K562 (cell line): ENCODE data around the gene JMJD1C. TPM values are rescaled to one million over a fixed set of nuclear protein-coding genes. Genes with fewer than 3 reads are reported as not detected.
A peak's percentile ranks its signal among the peaks of the same experiment; 100 is the strongest.

Experiments
- BCOR ChIP-seq: fragments of 450-650 bp; IDR thresholded peaks from 2 replicates; pipeline ENCODE4 v1.6.1; 2016
- CBFA2T2 ChIP-seq: fragments of 450-650 bp; conservative IDR thresholded peaks from 2 replicates; pipeline ENCODE4 v1.6.1; 2017; ENCODE audit warnings: mild to moderate bottlenecking
- CBFA2T3 ChIP-seq: fragments of 450-650 bp; IDR thresholded peaks from 2 replicates; pipeline ENCODE4 v1.6.1; 2017
- ETV5 ChIP-seq: sonication (generic); formaldehyde crosslinking; IDR thresholded peaks from 2 replicates; pipeline ENCODE4 v1.4.0; 2020; ENCODE audit warnings: low read depth, mild to moderate bottlenecking, missing genetic modification reagents
- MEF2A ChIP-seq: IDR thresholded peaks from 2 replicates; pipeline ENCODE4 v1.6.1; 2011; ENCODE audit warnings: low read depth, mild to moderate bottlenecking, low read length, moderate library complexity; ENCODE audit not compliant: control insufficient read depth
- MYNN ChIP-seq, 2 experiments: sonication (generic); formaldehyde crosslinking in 1 of 2; IDR thresholded peaks; 2 replicates each; pipeline versions ENCODE4 v1.5.0 to v1.6.1; 2016 to 2020; ENCODE audit warnings: antibody characterized with exemption in 1 of 2, missing genetic modification reagents in 1 of 2
- POLR2H ChIP-seq: IDR thresholded peaks from 2 replicates; pipeline ENCODE4 v1.6.1; 2016; ENCODE audit warnings: missing genetic modification characterization, low read depth, mild to moderate bottlenecking, control low read depth, missing compliant biosample characterization, moderate library complexity
- PTRF ChIP-seq: fragments of 450-650 bp; IDR thresholded peaks from 2 replicates; pipeline ENCODE4 v1.6.1; 2016; ENCODE audit warnings: mild to moderate bottlenecking, missing genetic modification characterization, missing compliant biosample characterization
- SAFB2 ChIP-seq: fragments of 200-400 bp; formaldehyde crosslinking; IDR thresholded peaks from 2 replicates; pipeline ENCODE4 v1.6.1; 2018; ENCODE audit warnings: borderline replicate concordance, low read length, low read depth, moderate library complexity; ENCODE audit not compliant: severe bottlenecking
- SIRT6 ChIP-seq: IDR thresholded peaks from one replicate; pipeline ENCODE4 v1.6.1; 2012; ENCODE audit warnings: low read depth, mild to moderate bottlenecking, control low read depth, inconsistent platforms, low read length, moderate library complexity
- SMARCE1 ChIP-seq: fragments of 450-650 bp; IDR thresholded peaks from 2 replicates; pipeline ENCODE4 v1.7.1; 2016; ENCODE audit warnings: mild to moderate bottlenecking
- SRF ChIP-seq, 2 experiments: fragments of 250-450, 450-650 bp in 1 of 2; sonication (Bioruptor Pico) in 1 of 2; sonication (generic) in 1 of 2; formaldehyde crosslinking; IDR thresholded peaks; 2 replicates each; pipeline versions ENCODE4 v1.5.0 to v1.5.1; 2020 to 2022; ENCODE audit warnings: mild to moderate bottlenecking in 1 of 2, missing genetic modification reagents in 1 of 2
- TAL1 ChIP-seq: fragments of 450-650 bp; IDR thresholded peaks from 2 replicates; pipeline ENCODE4 v1.6.1; 2016; ENCODE audit warnings: mild to moderate bottlenecking
- TBP ChIP-seq: optimal IDR thresholded peaks from 2 replicates; pipeline ENCODE3; 2011; ENCODE audit warnings: low read depth, low read length, improper control_type of control experiment
- ZEB2 ChIP-seq: fragments of 450-650 bp; IDR thresholded peaks from 2 replicates; pipeline ENCODE4 v1.6.1; 2016
- polyA plus RNA-seq, 8 experiments: library from polyadenylated mRNA; depleted of rRNA in 4 of 8; stranded (reverse) in 5 of 8; unstranded in 3 of 8; fragments of >200 nt; fragmentation: Nextera tagmentation in 2 of 8; fragmentation: Illumina TruSeq in 1 of 8; extraction: Ambion mirVana in 2 of 8; extraction: Trizol in 1 of 8; gene quantifications; 2 replicates each; pipeline versions ENCODE4 v1.2.1 to v1.2.3, GENCODE V29; 2011 to 2014; ENCODE audit warnings: inconsistent platforms in 1 of 8, missing spikeins in 1 of 8
- total RNA-seq, 7 experiments: library from RNA; depleted of rRNA in 6 of 7; stranded (reverse); fragments of >200 nt in 6 of 7; fragmentation: Illumina TruSeq in 2 of 7; extraction: Trizol in 2 of 7; gene quantifications; 2 replicates each; pipeline versions ENCODE4 v1.2.1 to v1.2.3, GENCODE V29; 2011 to 2021; ENCODE audit warnings: low replicate concordance in 1 of 7
- TF ChIP-seq, protein P1 (sequence below): sonication (generic); IDR thresholded peaks from 2 replicates; pipeline ENCODE4 v1.6.1; 2016
- TF ChIP-seq, protein P2 (sequence below), 2 experiments: fragments of 150-350 bp in 1 of 2; IDR thresholded peaks; 2 replicates each; pipeline ENCODE4 v1.6.1; 2012 to 2016; ENCODE audit warnings: low read depth in 2 of 2, low read length in 2 of 2, mild to moderate bottlenecking in 1 of 2, moderate library complexity in 1 of 2
- TF ChIP-seq, protein P3 (sequence below), 2 experiments: IDR thresholded peaks; 2 replicates each; pipeline ENCODE4 v1.6.1; 2011; ENCODE audit warnings: borderline replicate concordance in 1 of 2, control low read depth in 1 of 2, low read depth in 1 of 2, low read length in 1 of 2, mild to moderate bottlenecking in 1 of 2, mixed read lengths in 1 of 2, moderate library complexity in 1 of 2; ENCODE audit not compliant: insufficient read depth in 1 of 2, insufficient read length in 1 of 2, poor library complexity in 1 of 2, severe bottlenecking in 1 of 2; ENCODE audit errors: extremely low read depth in 1 of 2
- TF ChIP-seq, protein P4 (sequence below): IDR thresholded peaks from 3 replicates; pipeline ENCODE4 v1.6.1; 2011; ENCODE audit warnings: borderline replicate concordance, mild to moderate bottlenecking, moderate library complexity; ENCODE audit not compliant: insufficient read length; ENCODE audit errors: extremely low read depth

JMJD1C gene
- total and polyA plus RNA-seq, 9 of the 15 experiments (the other 6 are each of a cell fraction or from before 2014, with no cell fraction given) = 25.3 to 68.0 (median 47.2) TPM

DNA sequence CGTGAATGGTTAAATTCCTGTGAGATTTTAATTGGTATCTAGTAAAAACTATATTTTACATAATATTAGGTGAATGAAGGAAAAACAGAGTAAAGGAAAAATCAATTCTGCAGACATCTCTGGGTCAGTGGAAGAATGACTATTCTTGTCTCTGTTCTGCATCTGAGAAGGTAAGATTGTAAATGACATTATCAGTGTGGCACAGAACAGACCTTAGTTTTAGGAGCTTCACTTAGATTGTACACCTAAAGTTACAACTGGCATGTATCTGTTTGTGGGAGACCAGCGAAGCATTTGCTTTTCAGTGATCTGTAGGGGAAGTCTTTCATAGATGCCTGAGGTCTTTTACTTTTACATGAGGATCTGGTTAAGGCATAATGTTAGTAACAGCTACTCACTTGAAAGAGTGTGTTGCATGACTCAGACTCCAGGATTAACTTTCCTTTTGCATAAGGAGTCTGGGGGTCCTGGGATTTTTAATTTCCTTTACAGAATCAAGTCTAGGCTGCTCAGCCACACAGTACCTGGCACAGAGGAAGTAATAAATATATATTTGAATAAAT lies 56.2 kb downstream of the JMJD1C start (continued):
- TF ChIP-seq SRF (CRISPR knock-in tag; IDR thresholded peaks at IDR 0.05) (0 out of 4 replicates have a peak, but pooled peaks of 1 of the 2 experiments have one; percentile 8), PTRF (tag) (no peak), TAL1 (peak; percentile 41; the same call in 1 of the 2 replicates), BCOR (no peak), MYNN (IDR thresholded peaks at IDR 0.05) (peak; percentile 88), MYNN (CRISPR knock-in tag; IDR thresholded peaks at IDR 0.05) (no peak), MEF2A (0 out of 2 replicates have a peak, but pooled peaks have one; percentile 11), SAFB2 (no peak), SIRT6 (no peak), POLR2H (tag) (no peak), CBFA2T3 (peak; percentile 72), TBP (no peak), SMARCE1 (0 out of 2 replicates have a peak, but pooled peaks have one; percentile 22), ZEB2 (peak; percentile 49; the same call in 1 of the 2 replicates), CBFA2T2 (peak; percentile 42), ETV5 (CRISPR knock-in tag) (no peak)
- TF ChIP-seq, protein P1, sequence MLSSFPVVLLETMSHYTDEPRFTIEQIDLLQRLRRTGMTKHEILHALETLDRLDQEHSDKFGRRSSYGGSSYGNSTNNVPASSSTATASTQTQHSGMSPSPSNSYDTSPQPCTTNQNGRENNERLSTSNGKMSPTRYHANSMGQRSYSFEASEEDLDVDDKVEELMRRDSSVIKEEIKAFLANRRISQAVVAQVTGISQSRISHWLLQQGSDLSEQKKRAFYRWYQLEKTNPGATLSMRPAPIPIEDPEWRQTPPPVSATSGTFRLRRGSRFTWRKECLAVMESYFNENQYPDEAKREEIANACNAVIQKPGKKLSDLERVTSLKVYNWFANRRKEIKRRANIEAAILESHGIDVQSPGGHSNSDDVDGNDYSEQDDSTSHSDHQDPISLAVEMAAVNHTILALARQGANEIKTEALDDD = peak; percentile 41; the same call in 1 of the 2 replicates
- TF ChIP-seq, protein P2, sequence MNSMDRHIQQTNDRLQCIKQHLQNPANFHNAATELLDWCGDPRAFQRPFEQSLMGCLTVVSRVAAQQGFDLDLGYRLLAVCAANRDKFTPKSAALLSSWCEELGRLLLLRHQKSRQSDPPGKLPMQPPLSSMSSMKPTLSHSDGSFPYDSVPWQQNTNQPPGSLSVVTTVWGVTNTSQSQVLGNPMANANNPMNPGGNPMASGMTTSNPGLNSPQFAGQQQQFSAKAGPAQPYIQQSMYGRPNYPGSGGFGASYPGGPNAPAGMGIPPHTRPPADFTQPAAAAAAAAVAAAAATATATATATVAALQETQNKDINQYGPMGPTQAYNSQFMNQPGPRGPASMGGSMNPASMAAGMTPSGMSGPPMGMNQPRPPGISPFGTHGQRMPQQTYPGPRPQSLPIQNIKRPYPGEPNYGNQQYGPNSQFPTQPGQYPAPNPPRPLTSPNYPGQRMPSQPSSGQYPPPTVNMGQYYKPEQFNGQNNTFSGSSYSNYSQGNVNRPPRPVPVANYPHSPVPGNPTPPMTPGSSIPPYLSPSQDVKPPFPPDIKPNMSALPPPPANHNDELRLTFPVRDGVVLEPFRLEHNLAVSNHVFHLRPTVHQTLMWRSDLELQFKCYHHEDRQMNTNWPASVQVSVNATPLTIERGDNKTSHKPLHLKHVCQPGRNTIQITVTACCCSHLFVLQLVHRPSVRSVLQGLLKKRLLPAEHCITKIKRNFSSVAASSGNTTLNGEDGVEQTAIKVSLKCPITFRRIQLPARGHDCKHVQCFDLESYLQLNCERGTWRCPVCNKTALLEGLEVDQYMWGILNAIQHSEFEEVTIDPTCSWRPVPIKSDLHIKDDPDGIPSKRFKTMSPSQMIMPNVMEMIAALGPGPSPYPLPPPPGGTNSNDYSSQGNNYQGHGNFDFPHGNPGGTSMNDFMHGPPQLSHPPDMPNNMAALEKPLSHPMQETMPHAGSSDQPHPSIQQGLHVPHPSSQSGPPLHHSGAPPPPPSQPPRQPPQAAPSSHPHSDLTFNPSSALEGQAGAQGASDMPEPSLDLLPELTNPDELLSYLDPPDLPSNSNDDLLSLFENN (IDR thresholded peaks at IDR 0.05; ENCODE audit: low read depth in 2 of 2, low read length in 2 of 2) = no peak
- TF ChIP-seq, protein P3, sequence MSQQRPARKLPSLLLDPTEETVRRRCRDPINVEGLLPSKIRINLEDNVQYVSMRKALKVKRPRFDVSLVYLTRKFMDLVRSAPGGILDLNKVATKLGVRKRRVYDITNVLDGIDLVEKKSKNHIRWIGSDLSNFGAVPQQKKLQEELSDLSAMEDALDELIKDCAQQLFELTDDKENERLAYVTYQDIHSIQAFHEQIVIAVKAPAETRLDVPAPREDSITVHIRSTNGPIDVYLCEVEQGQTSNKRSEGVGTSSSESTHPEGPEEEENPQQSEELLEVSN (IDR thresholded peaks at IDR 0.05; ENCODE audit: borderline replicate concordance in 1 of 2, extremely low read depth in 1 of 2, insufficient read depth in 1 of 2, insufficient read length in 1 of 2, low read depth in 1 of 2, low read length in 1 of 2, poor library complexity in 1 of 2, severe bottlenecking in 1 of 2) = no peak
- TF ChIP-seq, protein P4, sequence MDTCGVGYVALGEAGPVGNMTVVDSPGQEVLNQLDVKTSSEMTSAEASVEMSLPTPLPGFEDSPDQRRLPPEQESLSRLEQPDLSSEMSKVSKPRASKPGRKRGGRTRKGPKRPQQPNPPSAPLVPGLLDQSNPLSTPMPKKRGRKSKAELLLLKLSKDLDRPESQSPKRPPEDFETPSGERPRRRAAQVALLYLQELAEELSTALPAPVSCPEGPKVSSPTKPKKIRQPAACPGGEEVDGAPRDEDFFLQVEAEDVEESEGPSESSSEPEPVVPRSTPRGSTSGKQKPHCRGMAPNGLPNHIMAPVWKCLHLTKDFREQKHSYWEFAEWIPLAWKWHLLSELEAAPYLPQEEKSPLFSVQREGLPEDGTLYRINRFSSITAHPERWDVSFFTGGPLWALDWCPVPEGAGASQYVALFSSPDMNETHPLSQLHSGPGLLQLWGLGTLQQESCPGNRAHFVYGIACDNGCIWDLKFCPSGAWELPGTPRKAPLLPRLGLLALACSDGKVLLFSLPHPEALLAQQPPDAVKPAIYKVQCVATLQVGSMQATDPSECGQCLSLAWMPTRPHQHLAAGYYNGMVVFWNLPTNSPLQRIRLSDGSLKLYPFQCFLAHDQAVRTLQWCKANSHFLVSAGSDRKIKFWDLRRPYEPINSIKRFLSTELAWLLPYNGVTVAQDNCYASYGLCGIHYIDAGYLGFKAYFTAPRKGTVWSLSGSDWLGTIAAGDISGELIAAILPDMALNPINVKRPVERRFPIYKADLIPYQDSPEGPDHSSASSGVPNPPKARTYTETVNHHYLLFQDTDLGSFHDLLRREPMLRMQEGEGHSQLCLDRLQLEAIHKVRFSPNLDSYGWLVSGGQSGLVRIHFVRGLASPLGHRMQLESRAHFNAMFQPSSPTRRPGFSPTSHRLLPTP = no peak
